ENCODE results near the gene PCDH9.
"Not testable (repeated sequence)": the region's sequence is repeated elsewhere in the genome, so short reads cannot be mapped to it uniquely, and the experiment has no call there.

The PCDH9 gene

GRCh38 chr13:66323745-66324347, 906.3 kb downstream of the PCDH9 start:
- Mint-ChIP-seq H3K27me3 (no peaks in the 10 kb centered on the region), H3K9me3 (peaks cover 4 to 5% of the 10 kb centered on the region in 2 donors), H3K4me1 (ENCODE audit: low read depth in 2 of 2) (no peaks in the 10 kb centered on the region), H3K4me3 (no peak overlapping the region), H3K27ac (no peak overlapping the region), H3K36me3 (ENCODE audit: insufficient read depth) (no peaks in the 10 kb centered on the region)
- ATAC-seq (replicated peaks) (no peak), DNase-seq (no peak)

GRCh38 chr13:66322936-66323335, 907.2 kb downstream of the PCDH9 start:
- ATAC-seq (replicated peaks): no peak
- no peak for DNase-seq
- Mint-ChIP-seq H3K27me3 (no peaks in the 10 kb centered on the region), H3K9me3 (peaks cover 7% of the 10 kb centered on the region in 2 donors), H3K36me3 (ENCODE audit: insufficient read depth) (no peaks in the 10 kb centered on the region), H3K4me3 (no peak overlapping the region), H3K27ac (no peak overlapping the region), H3K4me1 (ENCODE audit: low read depth in 2 of 2) (no peaks in the 10 kb centered on the region)

- Mint-ChIP-seq H3K27me3 (no peaks in the 10 kb centered on the region), H3K9me3 (peaks cover 7% of the 10 kb centered on the region in 2 donors), H3K36me3 (ENCODE audit: insufficient read depth) (no peaks in the 10 kb centered on the region), H3K4me3 (no peak overlapping the region), H3K27ac (no peak overlapping the region), H3K4me1 (ENCODE audit: low read depth in 2 of 2) (no peaks in the 10 kb centered on the region)
- no peak for DNase-seq
- ATAC-seq (replicated peaks): no peak
These were observed 907.9 kb downstream of the PCDH9 start for GRCh38 chr13:66322193-66322740.

- no peak overlapping the region for H3K4me3 Mint-ChIP-seq
- DNase-seq (no peak), ATAC-seq (replicated peaks) (no peak)
- no peak overlapping the region for H3K27ac Mint-ChIP-seq
- H3K27me3 Mint-ChIP-seq: no peaks in the 10 kb centered on the region
- no peaks in the 10 kb centered on the region for H3K4me1 Mint-ChIP-seq (ENCODE audit: low read depth in 2 of 2)
- H3K9me3 Mint-ChIP-seq: peaks cover 11 to 16% of the 10 kb centered on the region in 2 donors
- H3K36me3 Mint-ChIP-seq (ENCODE audit: insufficient read depth): no peaks in the 10 kb centered on the region
These were observed 915.2 kb downstream of the PCDH9 start for GRCh38 chr13:66314911-66315310.

- H3K4me3 Mint-ChIP-seq: no peak overlapping the region
- no peaks in the 10 kb centered on the region for H3K36me3 Mint-ChIP-seq (ENCODE audit: insufficient read depth)
- H3K9me3 Mint-ChIP-seq: peaks cover 8 to 9% of the 10 kb centered on the region in 2 donors
- no peak overlapping the region for H3K27ac Mint-ChIP-seq
- no peaks in the 10 kb centered on the region for H3K4me1 Mint-ChIP-seq (ENCODE audit: low read depth in 2 of 2)
- ATAC-seq (replicated peaks) (no peak), DNase-seq (no peak)
- H3K27me3 Mint-ChIP-seq: no peaks in the 10 kb centered on the region
These were observed 916.7 kb downstream of the PCDH9 start for GRCh38 chr13:66313413-66313812.

GRCh38 chr13:66312312-66313087, 917.6 kb downstream of the PCDH9 start:
- DNase-seq (no peak), ATAC-seq (replicated peaks) (no peak)
- Mint-ChIP-seq H3K27ac (no peak overlapping the region), H3K9me3 (peaks cover 8 to 9% of the 10 kb centered on the region in 2 donors), H3K4me1 (ENCODE audit: low read depth in 2 of 2) (no peaks in the 10 kb centered on the region), H3K4me3 (no peak overlapping the region), H3K27me3 (no peaks in the 10 kb centered on the region), H3K36me3 (ENCODE audit: insufficient read depth) (no peaks in the 10 kb centered on the region)

GRCh38 chr13:66305961-66306617, 924.0 kb downstream of the PCDH9 start:
- H3K27me3 Mint-ChIP-seq: no peaks in the 10 kb centered on the region
- peaks cover 0 to 2% of the 10 kb centered on the region in 2 donors for H3K4me1 Mint-ChIP-seq (ENCODE audit: low read depth in 2 of 2)
- no peak for DNase-seq
- H3K4me3 Mint-ChIP-seq: no peak overlapping the region
- no peak for ATAC-seq (replicated peaks)
- H3K27ac Mint-ChIP-seq: no peak overlapping the region
- H3K9me3 Mint-ChIP-seq: no peaks in the 10 kb centered on the region
- H3K36me3 Mint-ChIP-seq (ENCODE audit: insufficient read depth): no peaks in the 10 kb centered on the region

- DNase-seq (no peak), ATAC-seq (replicated peaks) (no peak)
- Mint-ChIP-seq H3K4me3 (no peak overlapping the region), H3K27me3 (no peaks in the 10 kb centered on the region), H3K9me3 (no peaks in the 10 kb centered on the region), H3K36me3 (ENCODE audit: insufficient read depth) (no peaks in the 10 kb centered on the region), H3K4me1 (ENCODE audit: low read depth in 2 of 2) (peaks cover 0 to 2% of the 10 kb centered on the region in 2 donors), H3K27ac (no peak overlapping the region)
These were observed 928.7 kb downstream of the PCDH9 start for GRCh38 chr13:66301482-66301881.

- no peak overlapping the region for H3K27ac Mint-ChIP-seq
- H3K36me3 Mint-ChIP-seq (ENCODE audit: insufficient read depth): no peaks in the 10 kb centered on the region
- ATAC-seq (replicated peaks): no peak
These were observed 929.1 kb downstream of the PCDH9 start for GRCh38 chr13:66301006-66301405.

GRCh38 chr13:66296875-66297274, 933.3 kb downstream of the PCDH9 start:
- Mint-ChIP-seq H3K36me3 (ENCODE audit: insufficient read depth) (no peaks in the 10 kb centered on the region), H3K4me1 (ENCODE audit: low read depth in 2 of 2) (no peaks in the 10 kb centered on the region), H3K4me3 (no peak overlapping the region), H3K27ac (no peak overlapping the region), H3K9me3 (peaks cover 0 to 3% of the 10 kb centered on the region in 2 donors), H3K27me3 (no peaks in the 10 kb centered on the region)
- ATAC-seq (replicated peaks) (no peak), DNase-seq (no peak)

More at GRCh38 chr13:66301006-66301405, 929.1 kb downstream of the PCDH9 start:
- Mint-ChIP-seq H3K4me3 (no peak overlapping the region), H3K4me1 (ENCODE audit: low read depth in 2 of 2) (peaks cover 0 to 2% of the 10 kb centered on the region in 2 donors), H3K9me3 (peaks cover 0 to 3% of the 10 kb centered on the region in 2 donors), H3K27me3 (no peaks in the 10 kb centered on the region)
- DNase-seq: no peak

GRCh38 chr13:66296328-66296727, 933.8 kb downstream of the PCDH9 start:
- DNase-seq (no peak), ATAC-seq (replicated peaks) (no peak)
- Mint-ChIP-seq H3K4me1 (ENCODE audit: low read depth in 2 of 2) (no peaks in the 10 kb centered on the region), H3K36me3 (ENCODE audit: insufficient read depth) (no peaks in the 10 kb centered on the region), H3K9me3 (peaks cover 0 to 3% of the 10 kb centered on the region in 2 donors), H3K27ac (no peak overlapping the region), H3K27me3 (no peaks in the 10 kb centered on the region), H3K4me3 (no peak overlapping the region)

GRCh38 chr13:66286806-66287205, 943.3 kb downstream of the PCDH9 start:
- ATAC-seq (replicated peaks); H3K27ac Mint-ChIP-seq; DNase-seq; H3K4me1 Mint-ChIP-seq (ENCODE audit: low read depth in 2 of 2); H3K36me3 Mint-ChIP-seq (ENCODE audit: insufficient read depth); H3K27me3 Mint-ChIP-seq; H3K4me3 Mint-ChIP-seq: not testable (repeated sequence)
- H3K9me3 Mint-ChIP-seq: peaks cover 18 to 36% of the 10 kb centered on the region in 2 donors

- ATAC-seq (replicated peaks) (no peak), DNase-seq (no peak)
- Mint-ChIP-seq H3K4me1 (ENCODE audit: low read depth in 2 of 2) (no peaks in the 10 kb centered on the region), H3K9me3 (peaks cover 7 to 10% of the 10 kb centered on the region in 2 donors), H3K36me3 (ENCODE audit: insufficient read depth) (no peaks in the 10 kb centered on the region), H3K27ac (no peak overlapping the region), H3K27me3 (no peaks in the 10 kb centered on the region), H3K4me3 (no peak overlapping the region)
These were observed 954.7 kb downstream of the PCDH9 start for GRCh38 chr13:66275416-66275815.

All from effector memory CD8-positive, alpha-beta T cell (primary cell).